K562 (cell line): ENCODE data around the gene SLC39A3. TPM values are rescaled to one million over a fixed set of nuclear protein-coding genes. Genes with fewer than 3 reads are reported as not detected.

ENCODE experiments used
- ELF1 ChIP-seq: fragments of 200-800 bp; sonication (Bioruptor generic); IDR thresholded peaks from 2 replicates; pipeline ENCODE4 v1.6.1; 2016; ENCODE audit warnings: missing genetic modification characterization, missing compliant biosample characterization
- FOXA3 ChIP-seq, 2 experiments: fragments of 450-650 bp in 1 of 2; sonication (generic) in 1 of 2; formaldehyde crosslinking; IDR thresholded peaks in 1 of 2; conservative IDR thresholded peaks in 1 of 2; 2 replicates each; pipeline versions ENCODE4 v1.4.0 to v1.8.0; 2020 to 2022; ENCODE audit warnings: mild to moderate bottlenecking in 2 of 2, missing genetic modification reagents in 1 of 2
- FOXJ3 ChIP-seq: sonication (generic); formaldehyde crosslinking; IDR thresholded peaks from 2 replicates; pipeline ENCODE4 v1.4.0; 2020; ENCODE audit warnings: mild to moderate bottlenecking, missing genetic modification reagents
- HLTF ChIP-seq: fragments of 450-650 bp; IDR thresholded peaks from 2 replicates; pipeline ENCODE4 v1.6.1; 2016
- HMGN3 ChIP-seq: IDR thresholded peaks from 2 replicates; pipeline ENCODE4 v1.6.1; 2011; ENCODE audit warnings: borderline replicate concordance, low read depth, mild to moderate bottlenecking, mixed read lengths, low read length; ENCODE audit not compliant: insufficient read length; ENCODE audit errors: extremely low read depth
- KDM1A ChIP-seq, 2 experiments: fragments of 450-650 bp; IDR thresholded peaks; 2 replicates each; pipeline ENCODE4 v1.6.1; 2016; ENCODE audit warnings: mild to moderate bottlenecking in 2 of 2
- MAFG ChIP-seq: fragments of 450-650 bp; conservative IDR thresholded peaks from 2 replicates; pipeline ENCODE4 v1.6.1; 2016; ENCODE audit warnings: missing genetic modification characterization, missing compliant biosample characterization
- MEF2A ChIP-seq: IDR thresholded peaks from 2 replicates; pipeline ENCODE4 v1.6.1; 2011; ENCODE audit warnings: low read depth, mild to moderate bottlenecking, low read length, moderate library complexity; ENCODE audit not compliant: control insufficient read depth
- MTA2 ChIP-seq: fragments of 450-650 bp; IDR thresholded peaks from 2 replicates; pipeline ENCODE4 v1.6.1; 2016; ENCODE audit warnings: low read depth
- NELFE ChIP-seq: IDR thresholded peaks from 2 replicates; pipeline ENCODE4 v1.6.1; 2011; ENCODE audit warnings: mild to moderate bottlenecking; ENCODE audit not compliant: insufficient read depth, insufficient read length
- POLR2B ChIP-seq: fragments of 450-650 bp; IDR thresholded peaks from 2 replicates; pipeline ENCODE4 v1.6.1; 2018; ENCODE audit warnings: low read depth; ENCODE audit not compliant: partially characterized antibody
- RHOXF2B ChIP-seq: fragments of 250-450 bp; sonication (Bioruptor Pico); conservative IDR thresholded peaks from 2 replicates; pipeline ENCODE4 v1.5.1; 2021
- SMARCB1 ChIP-seq: IDR thresholded peaks from 2 replicates; pipeline ENCODE4 v1.6.1; 2011; ENCODE audit warnings: improper control_type of control experiment, low read depth; ENCODE audit not compliant: insufficient read length
- SRSF9 ChIP-seq: fragments of 200-400 bp; formaldehyde crosslinking; IDR thresholded peaks from 2 replicates; pipeline ENCODE4 v1.6.1; 2017; ENCODE audit warnings: low read depth, low read length, borderline replicate concordance
- TBL1XR1 ChIP-seq, 2 experiments: IDR thresholded peaks; 2 replicates each; pipeline ENCODE4 v1.6.1; 2012; ENCODE audit warnings: improper control_type of control experiment in 2 of 2, low read length in 2 of 2, mild to moderate bottlenecking in 1 of 2
- TBP ChIP-seq: optimal IDR thresholded peaks from 2 replicates; pipeline ENCODE3; 2011; ENCODE audit warnings: low read depth, low read length, improper control_type of control experiment
- THRAP3 ChIP-seq: fragments of 450-650 bp; IDR thresholded peaks from 2 replicates; pipeline ENCODE4 v1.6.1; 2016; ENCODE audit warnings: mild to moderate bottlenecking, inconsistent platforms, borderline replicate concordance
- ZBTB2 ChIP-seq: fragments of 450-650 bp; IDR thresholded peaks from 2 replicates; pipeline ENCODE4 v1.6.1; 2016; ENCODE audit warnings: antibody characterized with exemption
- ZBTB9 ChIP-seq: fragments of 450-650 bp; formaldehyde crosslinking; IDR thresholded peaks from 2 replicates; pipeline ENCODE4 v1.4.0; 2020; ENCODE audit warnings: mild to moderate bottlenecking, moderate library complexity
- ZC3H11A ChIP-seq: IDR thresholded peaks from 2 replicates; pipeline ENCODE4 v1.6.1; 2012; ENCODE audit warnings: low read depth, low read length, improper control_type of control experiment
- ZNF639 ChIP-seq, 2 experiments: fragments of 200-800 bp in 1 of 2; sonication (Bioruptor generic) in 1 of 2; sonication (generic) in 1 of 2; formaldehyde crosslinking in 1 of 2; IDR thresholded peaks in 1 of 2; conservative IDR thresholded peaks in 1 of 2; 2 replicates each; pipeline versions ENCODE4 v1.5.0 to v1.6.1; 2016 to 2020; ENCODE audit warnings: missing compliant biosample characterization in 1 of 2, missing genetic modification characterization in 1 of 2, missing genetic modification reagents in 1 of 2
- polyA plus RNA-seq, 8 experiments: library from polyadenylated mRNA; depleted of rRNA in 4 of 8; stranded (reverse) in 5 of 8; unstranded in 3 of 8; fragments of >200 nt; fragmentation: Nextera tagmentation in 2 of 8; fragmentation: Illumina TruSeq in 1 of 8; extraction: Ambion mirVana in 2 of 8; extraction: Trizol in 1 of 8; gene quantifications; 2 replicates each; pipeline versions ENCODE4 v1.2.1 to v1.2.3, GENCODE V29; 2011 to 2014; ENCODE audit warnings: inconsistent platforms in 1 of 8, missing spikeins in 1 of 8
- total RNA-seq, 7 experiments: library from RNA; depleted of rRNA in 6 of 7; stranded (reverse); fragments of >200 nt in 6 of 7; fragmentation: Illumina TruSeq in 2 of 7; extraction: Trizol in 2 of 7; gene quantifications; 2 replicates each; pipeline versions ENCODE4 v1.2.1 to v1.2.3, GENCODE V29; 2011 to 2021; ENCODE audit warnings: low replicate concordance in 1 of 7

SLC39A3 gene
- total and polyA plus RNA-seq, 9 of the 15 experiments (the other 6 are each of a cell fraction or from before 2014, with no cell fraction given): 2.3 to 215 (median 127) TPM

DNA sequence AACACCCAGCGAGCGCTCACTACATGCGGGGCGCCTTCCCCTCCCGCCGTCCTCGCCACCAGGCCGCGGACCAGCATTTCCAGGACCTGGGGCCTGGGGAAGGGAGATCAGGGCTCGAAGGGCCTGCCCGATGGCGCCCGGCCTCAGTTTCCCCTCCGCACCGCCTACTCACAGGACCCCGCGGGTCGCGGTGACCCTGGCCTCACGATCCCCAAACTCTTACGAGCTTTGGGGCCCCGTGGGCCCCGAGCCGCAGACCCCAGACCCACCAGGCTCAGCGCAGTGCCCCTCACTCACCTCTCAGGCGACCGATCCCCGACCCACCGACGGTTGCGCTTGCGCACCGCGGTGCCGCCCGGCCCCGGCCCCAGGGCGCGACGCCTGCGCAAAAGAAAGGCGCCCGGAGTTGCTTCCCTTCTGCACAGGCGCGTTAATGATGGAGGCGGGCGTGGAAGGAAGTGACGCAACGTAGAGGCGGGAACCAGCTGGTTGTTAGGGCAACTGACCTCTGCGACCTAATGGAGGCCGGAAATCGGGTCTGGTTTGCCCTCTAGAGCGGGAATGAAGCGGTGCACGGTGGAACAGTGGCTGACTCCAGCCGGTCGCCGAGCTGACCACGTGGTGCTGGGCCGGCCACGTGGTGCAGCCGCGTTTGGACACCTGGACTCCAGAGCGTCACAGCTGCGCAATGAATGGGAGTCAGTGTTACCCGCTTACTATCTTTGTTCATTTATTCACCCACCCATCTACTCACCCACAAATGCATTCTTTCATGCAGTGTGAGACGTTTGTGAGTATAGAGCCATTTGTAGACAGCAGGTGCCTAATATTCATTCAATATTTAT, 43.3 kb upstream of the SLC39A3 start, which contains the start of gene SGTA (continued):
- 0 out of 2 replicates have a peak, but pooled peaks have one; percentile 14 for TF ChIP-seq MEF2A
- TF ChIP-seq NELFE: no peak
- TF ChIP-seq ZNF639 (CRISPR knock-in tag; conservative IDR thresholded peaks at IDR 0.05 in 1 of 2, IDR thresholded peaks at IDR 0.05 in 1 of 2): peak in 1 of 2 experiments; percentile 94; a peak in 2 of 4 replicates
- no peak for TF ChIP-seq SRSF9
- peak; percentile 71; the same call in 1 of the 2 replicates for TF ChIP-seq ELF1 (tag)
- no peak for TF ChIP-seq MAFG (tag)
- TF ChIP-seq RHOXF2B (CRISPR knock-in tag): no peak
- no peak for TF ChIP-seq THRAP3
- peak; percentile 67 for TF ChIP-seq TBP
- TF ChIP-seq FOXJ3 (CRISPR knock-in tag): no peak
- peak; percentile 85 for TF ChIP-seq ZBTB2
- TF ChIP-seq POLR2B: peak; percentile 81
- peak; percentile 71 to 80 for TF ChIP-seq TBL1XR1 (IDR thresholded peaks at IDR 0.05; ENCODE audit: low read length in 2 of 2)
- no peak for TF ChIP-seq SMARCB1
- TF ChIP-seq HMGN3: peak; percentile 57
- TF ChIP-seq KDM1A (IDR thresholded peaks at IDR 0.05): no peak; a peak in 1 of 4 replicates
- no peak for TF ChIP-seq HLTF
- TF ChIP-seq MTA2: no peak
- peak; percentile 59 for TF ChIP-seq ZBTB9 (CRISPR knock-in tag)
- no peak for TF ChIP-seq ZC3H11A
- peak in 1 of 2 experiments; percentile 87; a peak in 1 of 4 replicates for TF ChIP-seq FOXA3 (CRISPR knock-in tag; conservative IDR thresholded peaks at IDR 0.05 in 1 of 2, IDR thresholded peaks at IDR 0.05 in 1 of 2)
